Nephron (organoid): ENCODE data around the gene LIPN.

ENCODE experiments used
- H3K27ac Mint-ChIP-seq, 3 experiments: 2 replicates each; pipeline ENCODE4 v1.8.0; 2020; ENCODE audit warnings: mixed read lengths in 3 of 3, mild to moderate bottlenecking in 2 of 3, moderate library complexity in 1 of 3
- H3K27me3 Mint-ChIP-seq: 2 replicates; pipeline ENCODE4 v1.8.0; 2021; ENCODE audit warnings: low read depth, mild to moderate bottlenecking, moderate library complexity, mixed read lengths
- H3K36me3 Mint-ChIP-seq: 2 replicates; pipeline ENCODE4 v1.8.0; 2020; ENCODE audit warnings: low read depth, mixed read lengths
- H3K4me1 Mint-ChIP-seq: 2 replicates; pipeline ENCODE4 v1.8.0; 2020; ENCODE audit warnings: mixed read lengths
- H3K4me3 Mint-ChIP-seq, 3 experiments: 2 replicates each; pipeline ENCODE4 v1.8.0; 2020; ENCODE audit warnings: mild to moderate bottlenecking in 3 of 3, mixed read lengths in 3 of 3, moderate library complexity in 2 of 3
- H3K9me3 Mint-ChIP-seq: 2 replicates; pipeline ENCODE4 v1.8.0; 2020; ENCODE audit warnings: mixed read lengths
- CTCF ChIP-seq, 3 experiments: fragments of 200-600 bp; sonication (generic); IDR thresholded peaks; one replicate each; pipeline ENCODE4 v1.5.0; 2021; ENCODE audit warnings: antibody characterized with exemption in 3 of 3; ENCODE audit not compliant: unreplicated experiment in 3 of 3

Gene LIPN

GRCh38 chr10:88759366-88760101 is at the start of gene LIPN:
Gene LIPN, plus strand, starts transcription at chr10:88760020. Its CDS starts 1,386 bp downstream, at chr10:88761406.
- Mint-ChIP-seq H3K27me3 (no peaks in the 10 kb centered on the region), H3K4me1 (peaks cover 5% of the 10 kb centered on the region), H3K27ac (no peak within 1 kb of the TSS), H3K9me3 (no peaks in the 10 kb centered on the region), H3K4me3 (no peak within 1 kb of the TSS), H3K36me3 (no peaks in the 10 kb centered on the region)
- TF ChIP-seq CTCF (IDR thresholded peaks at IDR 0.05; ENCODE audit: unreplicated experiment in 3 of 3): no peak

- TF ChIP-seq CTCF (IDR thresholded peaks at IDR 0.05; ENCODE audit: unreplicated experiment in 3 of 3): no peak
- Mint-ChIP-seq H3K27ac (no peak overlapping the region), H3K27me3 (peaks cover 3% of the 10 kb centered on the region), H3K4me3 (no peak overlapping the region), H3K4me1 (no peaks in the 10 kb centered on the region), H3K36me3 (no peaks in the 10 kb centered on the region), H3K9me3 (no peaks in the 10 kb centered on the region)
These were observed 44.3 kb upstream of the LIPN start for GRCh38 chr10:88715517-88715916.

GRCh38 chr10:88721392-88721791 is 38.4 kb upstream of the LIPN start:
- Mint-ChIP-seq H3K9me3 (no peaks in the 10 kb centered on the region), H3K27ac (no peak overlapping the region), H3K27me3 (no peaks in the 10 kb centered on the region), H3K36me3 (no peaks in the 10 kb centered on the region), H3K4me3 (no peak overlapping the region), H3K4me1 (no peaks in the 10 kb centered on the region)
- no peak for TF ChIP-seq CTCF (IDR thresholded peaks at IDR 0.05; ENCODE audit: unreplicated experiment in 3 of 3)

GRCh38 chr10:88725798-88726197 is 34.0 kb upstream of the LIPN start:
- Mint-ChIP-seq H3K27me3 (no peaks in the 10 kb centered on the region), H3K36me3 (no peaks in the 10 kb centered on the region), H3K9me3 (no peaks in the 10 kb centered on the region), H3K27ac (no peak overlapping the region), H3K4me3 (no peak overlapping the region), H3K4me1 (no peaks in the 10 kb centered on the region)
- no peak for TF ChIP-seq CTCF (IDR thresholded peaks at IDR 0.05; ENCODE audit: unreplicated experiment in 3 of 3)

- H3K9me3 Mint-ChIP-seq: no peaks in the 10 kb centered on the region
- no peaks in the 10 kb centered on the region for H3K36me3 Mint-ChIP-seq
- TF ChIP-seq CTCF (IDR thresholded peaks at IDR 0.05; ENCODE audit: unreplicated experiment in 3 of 3): no peak
- H3K27me3 Mint-ChIP-seq: no peaks in the 10 kb centered on the region
- no peak overlapping the region for H3K27ac Mint-ChIP-seq
- no peaks in the 10 kb centered on the region for H3K4me1 Mint-ChIP-seq
- H3K4me3 Mint-ChIP-seq: no peak overlapping the region
These were observed 31.6 kb upstream of the LIPN start for GRCh38 chr10:88728107-88728763.

- Mint-ChIP-seq H3K27ac (no peak overlapping the region), H3K36me3 (no peaks in the 10 kb centered on the region), H3K9me3 (no peaks in the 10 kb centered on the region), H3K4me1 (no peaks in the 10 kb centered on the region), H3K4me3 (no peak overlapping the region), H3K27me3 (no peaks in the 10 kb centered on the region)
- TF ChIP-seq CTCF (IDR thresholded peaks at IDR 0.05; ENCODE audit: unreplicated experiment in 3 of 3): no peak
These were observed 29.0 kb upstream of the LIPN start for GRCh38 chr10:88730864-88731263.
